Gastrocnemius medialis (tissue), 4 donors: ENCODE data around the gene KCNQ5. TPM values are rescaled to one million over a fixed set of nuclear protein-coding genes. Genes with fewer than 3 reads are reported as not detected.

ENCODE experiments used
- ATAC-seq, 2 donors: fragments of 150-250 bp; one replicate each; pipeline ENCODE4 v1.9.1; 2016
- DNase-seq, 2 donors: peaks; one replicate each; pipeline ENCODE4 v3.0.0-alpha.2; 2019
- H3K27ac ChIP-seq, 4 donors: fragments of 200-600 bp; sonication (generic); 1 replicate in 1 of 4; 2 replicates in 3 of 4; pipeline ENCODE4 v1.5.1; 2016 to 2018; ENCODE audit warnings: mild to moderate bottlenecking in 2 of 4, moderate library complexity in 1 of 4
- H3K27me3 ChIP-seq, 3 donors: fragments of 200-600 bp; sonication (generic) in 2 of 3; 1 replicate in 1 of 3; 2 replicates in 2 of 3; pipeline versions ENCODE4 v1.5.1 to v1.6.0; 2016 to 2019; ENCODE audit warnings: mild to moderate bottlenecking in 1 of 3, moderate library complexity in 1 of 3
- H3K36me3 ChIP-seq, 2 donors: fragments of 200-600 bp; sonication (generic) in 1 of 2; one replicate each; pipeline ENCODE4 v1.5.1; 2017 to 2018
- H3K4me1 ChIP-seq, 2 donors: fragments of 200-600 bp; sonication (generic) in 1 of 2; one replicate each; pipeline ENCODE4 v1.5.1; 2016 to 2017; ENCODE audit warnings: mild to moderate bottlenecking in 2 of 2
- H3K4me3 ChIP-seq, 4 donors: fragments of 200-600 bp; sonication (generic) in 3 of 4; 1 replicate in 1 of 4; 2 replicates in 3 of 4; pipeline ENCODE4 v1.5.1; 2016 to 2019; ENCODE audit warnings: mild to moderate bottlenecking in 2 of 4
- H3K9me3 ChIP-seq, 3 donors: fragments of 200-600 bp; sonication (generic) in 2 of 3; 1 replicate in 1 of 3; 2 replicates in 2 of 3; pipeline ENCODE4 v1.5.1; 2016 to 2019
- POLR2A ChIP-seq, 2 donors: fragments of 450-650 bp; IDR thresholded peaks; one replicate each; pipeline ENCODE4 v1.6.1; 2017; ENCODE audit warnings: antibody characterized with exemption in 2 of 2, mild to moderate bottlenecking in 2 of 2, moderate library complexity in 2 of 2
- in situ Hi-C, 4 donors: fragments of 200-750 bp; cut with MboI; loops; one replicate each; pipeline versions ENCODE4 v1.15.0 to v1.8.0; 2017; ENCODE audit warnings: low sequenced_read_pairs in 4 of 4
- intact Hi-C: fragments of 100-400 bp; cut with DNase I; formaldehyde crosslinking; loops from one replicate; pipeline ENCODE4 v1.15.1; 2023; ENCODE audit warnings: low total_unique reads
- total RNA-seq, 4 donors: library from RNA; depleted of rRNA; stranded (reverse); fragments of >200 nt; gene quantifications; one replicate each; pipeline versions ENCODE4 v1.1.0 to v1.2.3, GENCODE V29; 2016
- TF ChIP-seq, protein P1 (sequence below), 5 experiments: fragments of 450-650 bp in 3 of 5; fragments of 200-600 bp in 2 of 5; sonication (generic) in 2 of 5; IDR thresholded peaks in 4 of 5; conservative IDR thresholded peaks in 1 of 5; 1 replicate in 4 of 5; 2 replicates in 1 of 5; pipeline ENCODE4 v1.5.1; 2016 to 2019; ENCODE audit warnings: antibody characterized with exemption in 5 of 5, mild to moderate bottlenecking in 3 of 5, moderate library complexity in 3 of 5

KCNQ5 gene
- total RNA-seq, 4 donors from 2014 or later = 5.3 to 19.3 (median 15.1) TPM

GRCh38 chr6:73074175-73074574 is 452.3 kb downstream of the KCNQ5 start:
- intact Hi-C loops (no loop called here), in situ Hi-C loops (no loop called here)
- H3K4me1 ChIP-seq = no peaks in the 10 kb centered on the region
- H3K9me3 ChIP-seq = no peaks in the 10 kb centered on the region
- no peaks in the 10 kb centered on the region for H3K36me3 ChIP-seq
- no peak overlapping the region for H3K27ac ChIP-seq
- H3K27me3 ChIP-seq = no peaks in the 10 kb centered on the region
- H3K4me3 ChIP-seq = no peak overlapping the region
- ATAC-seq = no peak
- no peak for DNase-seq
- no peak for TF ChIP-seq POLR2A (IDR thresholded peaks at IDR 0.05)
- TF ChIP-seq, protein P1, sequence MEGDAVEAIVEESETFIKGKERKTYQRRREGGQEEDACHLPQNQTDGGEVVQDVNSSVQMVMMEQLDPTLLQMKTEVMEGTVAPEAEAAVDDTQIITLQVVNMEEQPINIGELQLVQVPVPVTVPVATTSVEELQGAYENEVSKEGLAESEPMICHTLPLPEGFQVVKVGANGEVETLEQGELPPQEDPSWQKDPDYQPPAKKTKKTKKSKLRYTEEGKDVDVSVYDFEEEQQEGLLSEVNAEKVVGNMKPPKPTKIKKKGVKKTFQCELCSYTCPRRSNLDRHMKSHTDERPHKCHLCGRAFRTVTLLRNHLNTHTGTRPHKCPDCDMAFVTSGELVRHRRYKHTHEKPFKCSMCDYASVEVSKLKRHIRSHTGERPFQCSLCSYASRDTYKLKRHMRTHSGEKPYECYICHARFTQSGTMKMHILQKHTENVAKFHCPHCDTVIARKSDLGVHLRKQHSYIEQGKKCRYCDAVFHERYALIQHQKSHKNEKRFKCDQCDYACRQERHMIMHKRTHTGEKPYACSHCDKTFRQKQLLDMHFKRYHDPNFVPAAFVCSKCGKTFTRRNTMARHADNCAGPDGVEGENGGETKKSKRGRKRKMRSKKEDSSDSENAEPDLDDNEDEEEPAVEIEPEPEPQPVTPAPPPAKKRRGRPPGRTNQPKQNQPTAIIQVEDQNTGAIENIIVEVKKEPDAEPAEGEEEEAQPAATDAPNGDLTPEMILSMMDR (IDR thresholded peaks at IDR 0.05 in 4 of 5, conservative IDR thresholded peaks at IDR 0.05 in 1 of 5) = no peak

DNA sequence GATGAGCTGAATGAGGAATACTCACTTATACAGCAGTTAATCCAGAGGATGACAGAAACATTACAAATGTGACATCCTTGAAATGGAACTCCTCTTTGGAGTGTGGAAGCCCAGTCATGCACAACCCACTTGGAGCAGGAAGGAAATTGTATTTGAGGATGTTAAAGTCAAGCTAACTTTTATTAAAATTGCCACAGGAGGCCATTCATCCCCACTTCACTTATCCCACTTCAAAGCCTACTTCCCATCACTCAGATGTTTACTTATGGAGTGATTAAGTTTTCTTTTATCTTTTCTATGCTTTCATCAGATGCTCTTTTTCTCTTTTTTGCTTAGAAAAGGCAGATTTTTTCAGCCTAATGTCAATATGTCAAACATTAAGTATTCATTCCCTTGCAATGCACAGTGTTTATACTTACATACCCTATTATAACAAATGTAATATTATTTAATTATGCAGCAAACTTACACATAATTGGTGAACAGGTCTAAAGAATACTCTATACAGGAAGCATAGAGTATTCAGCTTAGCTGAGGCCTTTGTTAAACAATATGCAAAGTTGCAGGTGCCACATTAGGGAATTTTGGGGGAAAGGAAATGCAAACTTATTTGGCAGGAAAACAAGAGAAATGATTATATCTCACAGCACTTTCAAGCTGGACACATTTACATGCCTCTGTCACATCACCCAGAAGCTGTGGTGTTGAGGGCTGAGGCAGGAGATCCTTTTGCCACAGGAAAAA is 454.5 kb downstream of the KCNQ5 start:
- ATAC-seq (no peak), DNase-seq (no peak)
- Histone ChIP-seq H3K4me3 (no peak overlapping the region), H3K36me3 (no peaks in the 10 kb centered on the region), H3K27ac (no peak overlapping the region), H3K9me3 (no peaks in the 10 kb centered on the region), H3K27me3 (no peaks in the 10 kb centered on the region), H3K4me1 (no peaks in the 10 kb centered on the region)
- in situ Hi-C loops (no loop called here), intact Hi-C loops (no loop called here)
- TF ChIP-seq POLR2A (IDR thresholded peaks at IDR 0.05) = no peak
- TF ChIP-seq, protein P1 (IDR thresholded peaks at IDR 0.05 in 4 of 5, conservative IDR thresholded peaks at IDR 0.05 in 1 of 5) = no peak

GRCh38 chr6:73078333-73078862 is 456.5 kb downstream of the KCNQ5 start:
- DNase-seq (no peak), ATAC-seq (no peak)
- Histone ChIP-seq H3K9me3 (no peaks in the 10 kb centered on the region), H3K27me3 (no peaks in the 10 kb centered on the region), H3K27ac (no peak overlapping the region), H3K36me3 (no peaks in the 10 kb centered on the region), H3K4me3 (no peak overlapping the region), H3K4me1 (no peaks in the 10 kb centered on the region)
- in situ Hi-C loops = no loop called here
- intact Hi-C loops = no loop called here
- TF ChIP-seq, protein P1 (IDR thresholded peaks at IDR 0.05 in 4 of 5, conservative IDR thresholded peaks at IDR 0.05 in 1 of 5) = no peak
- no peak for TF ChIP-seq POLR2A (IDR thresholded peaks at IDR 0.05)

GRCh38 chr6:73078908-73079610 is 457.2 kb downstream of the KCNQ5 start:
- Histone ChIP-seq H3K27ac (no peak overlapping the region), H3K27me3 (no peaks in the 10 kb centered on the region), H3K4me1 (no peaks in the 10 kb centered on the region), H3K4me3 (no peak overlapping the region), H3K36me3 (no peaks in the 10 kb centered on the region), H3K9me3 (no peaks in the 10 kb centered on the region)
- TF ChIP-seq, protein P1 (IDR thresholded peaks at IDR 0.05 in 4 of 5, conservative IDR thresholded peaks at IDR 0.05 in 1 of 5) = no peak
- TF ChIP-seq POLR2A (IDR thresholded peaks at IDR 0.05) = no peak
- intact Hi-C loops (no loop called here), in situ Hi-C loops (no loop called here)
- DNase-seq (no peak), ATAC-seq (no peak)
